Fibroblast of lung (primary cell): ENCODE data around the gene WASF3. TPM values are rescaled to one million over a fixed set of nuclear protein-coding genes. Genes with fewer than 3 reads are reported as not detected.

Experiments
- DNase-seq, 2 donors: peaks; one replicate each; pipeline versions ENCODE4 v3.0.0 to v3.0.0-alpha.2; 2010; ENCODE audit warnings: low read depth in 2 of 2
- H2AFZ ChIP-seq: 2 replicates; pipeline ENCODE4 v1.5.1; 2012; ENCODE audit warnings: low read length, control low read depth, inconsistent platforms
- H3K27ac ChIP-seq: 2 replicates; pipeline ENCODE4 v1.5.1; 2011; ENCODE audit warnings: low read length, control low read depth; ENCODE audit not compliant: insufficient read depth
- H3K27me3 ChIP-seq: 2 replicates; pipeline ENCODE4 v1.5.1; 2011; ENCODE audit warnings: mild to moderate bottlenecking, low read length; ENCODE audit not compliant: control insufficient read depth, insufficient read depth
- H3K36me3 ChIP-seq: 2 replicates; pipeline ENCODE4 v1.5.1; 2011; ENCODE audit warnings: low read length; ENCODE audit not compliant: control insufficient read depth, insufficient read depth
- H3K4me1 ChIP-seq: 2 replicates; pipeline ENCODE4 v1.5.1; 2011; ENCODE audit warnings: low read length; ENCODE audit not compliant: control insufficient read depth, insufficient read depth; ENCODE audit errors: extremely low read depth
- H3K4me2 ChIP-seq: 2 replicates; pipeline ENCODE4 v1.5.1; 2011; ENCODE audit warnings: low read length, control low read depth; ENCODE audit not compliant: insufficient read depth; ENCODE audit errors: extremely low read depth
- H3K4me3 ChIP-seq, 4 experiments: fragments of 200-600 bp in 1 of 4; sonication (generic) in 1 of 4; replicated peaks in 1 of 4; 2 replicates each; pipeline ENCODE4 v1.5.1; 2011 to 2016; ENCODE audit warnings: low read length in 4 of 4, low read depth in 3 of 4, mild to moderate bottlenecking in 3 of 4, control low read depth in 2 of 4, inconsistent platforms in 1 of 4, mixed read lengths in 1 of 4; ENCODE audit not compliant: insufficient read depth in 1 of 4; ENCODE audit errors: control extremely low read depth in 1 of 4
- H3K79me2 ChIP-seq: 2 replicates; pipeline ENCODE4 v1.5.1; 2012; ENCODE audit warnings: mild to moderate bottlenecking, low read length, inconsistent platforms; ENCODE audit not compliant: control insufficient read depth, insufficient read depth
- H3K9ac ChIP-seq: 2 replicates; pipeline ENCODE4 v1.5.1; 2011; ENCODE audit warnings: mild to moderate bottlenecking, low read length, control low read depth; ENCODE audit not compliant: insufficient read depth
- H3K9me3 ChIP-seq: 2 replicates; pipeline ENCODE4 v1.5.1; 2012; ENCODE audit warnings: low read depth, low read length; ENCODE audit not compliant: control insufficient read depth, insufficient read depth
- H4K20me1 ChIP-seq: 2 replicates; pipeline ENCODE4 v1.5.1; 2011; ENCODE audit warnings: low read length; ENCODE audit not compliant: control insufficient read depth, insufficient read depth; ENCODE audit errors: extremely low read depth
- CTCF ChIP-seq, 2 donors: IDR thresholded peaks in 1 of 2; conservative IDR thresholded peaks in 1 of 2; 1 replicate in 1 of 2; 2 replicates in 1 of 2; pipeline ENCODE4 v1.5.1; 2011 to 2012; ENCODE audit warnings: low read length in 2 of 2, control low read depth in 1 of 2, inconsistent platforms in 1 of 2, low read depth in 1 of 2, mild to moderate bottlenecking in 1 of 2
- EZH2 ChIP-seq: IDR thresholded peaks from 2 replicates; pipeline ENCODE4 v1.5.1; 2012; ENCODE audit warnings: low read length, control low read depth, mild to moderate bottlenecking; ENCODE audit errors: missing control alignments
- polyA plus RNA-seq, 2 donors: library from polyadenylated mRNA; depleted of rRNA in 1 of 2; stranded (reverse) in 1 of 2; unstranded in 1 of 2; fragments of >200 nt; gene quantifications; 2 replicates each; pipeline ENCODE4 v1.2.1, GENCODE V29; 2011 to 2012; ENCODE audit warnings: missing spikeins in 1 of 2
- total RNA-seq: library from RNA; depleted of rRNA; stranded (reverse); fragments of >200 nt; gene quantifications from 2 replicates; pipeline ENCODE4 v1.2.1, GENCODE V29; 2014

The WASF3 gene
- total and polyA plus RNA-seq, 2 donors (not counting 1 experiment from before 2014, with no cell fraction given) = 18.2 to 19.5 TPM

- no peak for DNase-seq
- Histone ChIP-seq H3K27me3 (no peaks in the 10 kb centered on the region), H3K27ac (no peak overlapping the region), H3K9ac (no peak overlapping the region), H3K4me2 (no peak overlapping the region), H2AFZ (no peak overlapping the region), H3K79me2 (no peaks in the 10 kb centered on the region), H3K9me3 (no peaks in the 10 kb centered on the region), H3K4me1 (no peaks in the 10 kb centered on the region), H3K36me3 (no peaks in the 10 kb centered on the region), H3K4me3 (no peak overlapping the region), H4K20me1 (no peaks in the 10 kb centered on the region)
- TF ChIP-seq CTCF (conservative IDR thresholded peaks at IDR 0.05 in 1 of 2, IDR thresholded peaks at IDR 0.05 in 1 of 2; ENCODE audit: low read depth in 1 of 2, low read length in 2 of 2) = no peak
These were observed 32.0 kb upstream of the WASF3 start for GRCh38 chr13:26525528-26525927.

- H3K4me3 ChIP-seq = no peak overlapping the region
- no peak overlapping the region for H3K9ac ChIP-seq
- H3K9me3 ChIP-seq = no peaks in the 10 kb centered on the region
- no peaks in the 10 kb centered on the region for H3K4me1 ChIP-seq
- no peaks in the 10 kb centered on the region for H4K20me1 ChIP-seq
- no peak overlapping the region for H2AFZ ChIP-seq
- no peak overlapping the region for H3K27ac ChIP-seq
- no peaks in the 10 kb centered on the region for H3K36me3 ChIP-seq
- H3K79me2 ChIP-seq = no peaks in the 10 kb centered on the region
- no peak for DNase-seq
- no peak for TF ChIP-seq CTCF (conservative IDR thresholded peaks at IDR 0.05 in 1 of 2, IDR thresholded peaks at IDR 0.05 in 1 of 2; ENCODE audit: low read depth in 1 of 2, low read length in 2 of 2)
- TF ChIP-seq EZH2 = no peak
- no peak overlapping the region for H3K4me2 ChIP-seq
- H3K27me3 ChIP-seq = no peaks in the 10 kb centered on the region
These were observed 30.7 kb upstream of the WASF3 start for GRCh38 chr13:26526702-26527216.

GRCh38 chr13:26528527-26528926 is 29.0 kb upstream of the WASF3 start:
- Histone ChIP-seq H3K4me1 (no peaks in the 10 kb centered on the region), H3K9me3 (no peaks in the 10 kb centered on the region), H3K79me2 (no peaks in the 10 kb centered on the region), H3K9ac (no peak overlapping the region), H3K36me3 (no peaks in the 10 kb centered on the region), H3K27me3 (no peaks in the 10 kb centered on the region), H3K4me3 (no peak overlapping the region), H2AFZ (no peak overlapping the region), H3K4me2 (no peak overlapping the region), H3K27ac (no peak overlapping the region), H4K20me1 (no peaks in the 10 kb centered on the region)
- no peak for TF ChIP-seq EZH2
- no peak for TF ChIP-seq CTCF (conservative IDR thresholded peaks at IDR 0.05 in 1 of 2, IDR thresholded peaks at IDR 0.05 in 1 of 2; ENCODE audit: low read depth in 1 of 2, low read length in 2 of 2)
- DNase-seq = no peak
